HG03066 (cell line): ENCODE measurements around the gene E2F1.
"Not testable (repeated sequence)": the region's sequence is repeated elsewhere in the genome, so short reads cannot be mapped to it uniquely, and the experiment has no call there.

ENCODE experiments used
- ATAC-seq: cut with Tn5 transposase; IDR thresholded peaks from one replicate; pipeline ENCODE4 v1.9.1; 2021; ENCODE audit warnings: low read depth; ENCODE audit not compliant: unreplicated experiment

The E2F1 gene

GRCh38 chr20:33646191-33646590 lies 40.0 kb downstream of the E2F1 start:
- no peak for ATAC-seq

DNA sequence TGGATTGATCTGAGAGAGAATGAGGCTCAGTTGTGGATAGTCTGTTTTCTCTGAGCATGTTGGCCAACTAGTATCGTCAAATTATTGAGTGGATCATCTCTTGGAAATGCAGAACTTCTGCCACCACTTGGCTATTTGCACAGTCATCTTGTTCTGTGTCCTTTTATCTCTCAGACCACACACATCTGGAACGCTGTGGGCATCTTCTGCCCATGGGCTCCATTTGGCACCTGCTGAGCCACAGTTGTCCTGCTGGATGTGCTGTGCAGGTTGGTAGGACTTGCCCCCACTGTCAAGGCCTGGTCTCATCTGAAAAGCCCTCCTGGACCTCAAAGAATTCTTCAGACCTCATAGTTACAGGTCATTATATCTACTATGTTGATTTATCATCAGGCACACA lies 40.8 kb downstream of the E2F1 start:
- ATAC-seq = no peak

DNA sequence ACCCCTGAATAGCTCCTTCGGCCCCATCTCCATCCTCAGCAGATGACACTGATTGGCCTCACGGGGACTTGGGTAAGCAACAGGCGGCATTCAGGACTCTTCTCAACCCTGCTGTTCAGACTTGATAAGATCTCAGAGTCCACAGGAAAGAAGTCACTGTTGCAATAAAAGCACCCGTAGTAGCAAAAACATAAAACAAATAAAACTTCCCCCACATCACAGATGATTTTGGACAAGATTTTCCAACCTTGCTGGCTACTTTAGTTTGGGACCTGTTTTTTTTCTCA lies 41.2 kb downstream of the E2F1 start:
- no peak for ATAC-seq

DNA sequence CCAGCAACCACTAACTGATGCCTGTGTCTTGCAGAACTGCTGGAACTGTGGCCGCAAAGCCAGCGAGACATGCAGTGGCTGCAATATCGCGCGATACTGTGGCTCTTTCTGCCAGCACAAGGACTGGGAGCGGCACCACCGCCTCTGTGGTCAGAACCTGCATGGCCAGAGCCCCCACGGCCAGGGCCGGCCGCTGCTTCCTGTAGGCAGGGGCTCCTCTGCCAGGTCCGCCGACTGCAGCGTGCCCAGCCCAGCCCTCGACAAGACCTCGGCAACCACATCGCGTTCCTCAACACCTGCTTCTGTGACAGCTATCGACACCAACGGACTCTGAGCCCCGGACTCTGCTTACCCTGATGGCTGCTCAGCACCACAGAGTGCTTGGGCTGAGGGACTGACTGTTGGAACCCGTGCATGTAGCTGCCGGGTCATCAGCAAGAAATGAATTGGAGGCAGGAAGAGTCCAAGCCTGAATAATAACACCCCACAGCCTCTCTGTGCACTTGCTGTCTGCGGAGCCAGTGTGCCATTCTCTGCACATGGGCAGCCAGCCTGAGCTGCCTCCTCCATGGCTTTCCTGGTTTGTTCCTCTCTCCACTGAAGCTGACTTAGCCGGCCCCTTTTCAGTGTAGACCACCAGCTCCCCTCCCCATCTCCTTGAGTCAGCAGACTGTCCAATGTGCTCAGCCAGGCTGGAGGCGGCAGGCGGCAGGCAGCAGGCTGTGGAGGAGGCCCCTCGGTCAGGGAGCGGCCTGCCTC lies 41.7 kb downstream of the E2F1 start:
- no peak for ATAC-seq

GRCh38 chr20:33640287-33640686 lies 45.9 kb downstream of the E2F1 start:
- ATAC-seq = no peak

DNA sequence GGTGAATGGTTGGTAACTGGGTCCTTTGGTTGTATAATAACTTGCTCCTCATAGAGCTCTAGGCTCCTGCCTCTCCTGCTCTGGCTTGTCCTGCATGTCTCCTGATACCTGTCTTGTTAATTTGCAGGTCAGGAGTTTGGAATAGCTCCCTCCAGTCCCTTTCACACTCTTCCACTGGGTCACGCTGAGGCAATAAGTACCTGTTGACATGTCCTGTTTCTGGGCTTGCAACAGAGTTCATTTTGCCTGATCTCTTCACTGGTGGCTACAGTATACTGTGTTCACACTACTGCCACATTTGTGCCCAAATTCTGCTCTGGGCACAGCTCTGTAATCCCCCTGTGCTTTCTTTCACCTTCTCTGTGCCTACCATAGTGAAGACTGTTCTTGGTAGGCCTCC lies 49.4 kb downstream of the E2F1 start:
- ATAC-seq = no peak

- no peak for ATAC-seq
Measured at GRCh38 chr20:33635341-33635740, 50.8 kb downstream of the E2F1 start.

- ATAC-seq = not testable (repeated sequence)
Measured at GRCh38 chr20:33631910-33632309, 54.3 kb downstream of the E2F1 start.

GRCh38 chr20:33630507-33630906 lies 55.7 kb downstream of the E2F1 start:
- no peak for ATAC-seq

DNA sequence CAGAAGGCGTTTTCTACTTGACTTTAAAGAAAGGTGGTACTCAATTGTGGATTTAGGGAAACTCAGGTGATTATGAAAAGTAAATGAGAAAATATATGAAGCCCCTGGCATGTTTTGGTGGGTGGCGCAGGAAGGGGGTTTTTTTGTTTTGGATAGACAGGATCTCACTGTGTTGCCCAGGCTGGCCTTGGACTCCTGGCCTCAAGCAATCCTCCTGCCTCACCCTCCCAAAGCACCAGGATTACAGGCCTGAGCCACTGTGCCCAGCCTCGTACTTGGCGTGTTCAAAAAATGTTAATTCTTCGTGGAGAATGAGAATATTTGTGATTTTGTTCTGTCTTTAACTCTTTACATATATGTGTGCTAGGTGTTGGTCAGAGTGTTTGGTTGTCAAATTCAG lies 56.2 kb downstream of the E2F1 start:
- no peak for ATAC-seq

GRCh38 chr20:33629533-33629932 lies 56.7 kb downstream of the E2F1 start:
- no peak for ATAC-seq

GRCh38 chr20:33627577-33628216 lies 58.5 kb downstream of the E2F1 start:
- no peak for ATAC-seq

GRCh38 chr20:33626190-33626589 lies 60.0 kb downstream of the E2F1 start:
- no peak for ATAC-seq
